ENCODE data around the gene ACBD3.

DNA sequence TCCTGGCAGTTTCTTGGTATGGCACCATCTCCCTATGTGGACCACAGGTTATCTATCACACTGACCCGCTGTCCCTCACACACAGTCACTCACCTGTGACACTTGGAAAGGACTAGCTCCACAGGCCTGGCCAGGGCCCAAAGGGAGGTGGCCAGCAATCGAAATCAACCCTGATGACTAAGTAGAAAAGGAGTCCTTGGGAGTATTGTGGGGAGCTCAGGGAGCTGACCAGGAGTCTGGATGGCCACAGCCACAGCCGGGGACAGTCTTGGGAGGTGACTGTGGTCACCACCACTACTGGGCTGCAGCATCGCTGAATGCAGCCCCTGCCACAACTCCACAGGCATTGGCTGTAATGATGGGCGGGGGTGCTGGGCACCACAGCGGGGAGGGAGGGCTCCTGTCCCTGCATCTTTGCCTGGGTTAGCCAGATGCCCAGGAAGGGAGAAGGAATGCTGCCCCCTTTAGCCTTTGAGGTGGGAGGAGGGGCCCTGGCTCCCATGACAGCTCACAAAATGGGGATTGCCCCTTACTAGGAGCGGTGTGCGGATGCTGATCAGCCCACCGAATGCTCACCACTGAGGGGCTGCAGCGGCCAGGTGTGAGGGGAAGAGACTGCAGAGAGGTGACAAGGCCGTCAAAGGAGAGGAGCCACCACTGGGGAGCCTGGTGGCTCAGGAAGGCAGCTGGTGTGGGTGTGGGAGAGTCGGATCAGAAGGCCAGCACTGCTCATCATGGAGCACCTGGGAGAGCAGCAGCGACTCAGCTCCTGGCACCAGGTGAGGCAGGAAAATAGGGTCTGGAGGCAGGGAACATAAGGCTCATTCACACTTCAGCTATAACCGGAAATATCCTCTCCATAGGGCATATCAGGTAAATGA lies 62.7 kb downstream of the ACBD3 start:
- no peak for TF ChIP-seq ESRRG (CRISPR knock-in tag; IDR thresholded peaks at IDR 0.05)
- no peak for TF ChIP-seq ZFP3 (CRISPR knock-in tag; IDR thresholded peaks at IDR 0.05)
- TF ChIP-seq BACH2 (CRISPR knock-in tag; IDR thresholded peaks at IDR 0.05; ENCODE audit: borderline replicate concordance), result no peak
- no peak for TF ChIP-seq PPARA (CRISPR knock-in tag; IDR thresholded peaks at IDR 0.05; ENCODE audit: borderline replicate concordance)
- TF ChIP-seq CSDC2 (CRISPR knock-in tag; IDR thresholded peaks at IDR 0.05), result no peak
- no peak for TF ChIP-seq RARB (CRISPR knock-in tag; IDR thresholded peaks at IDR 0.05)
- no peak for TF ChIP-seq TCF4 (CRISPR knock-in tag; IDR thresholded peaks at IDR 0.05; ENCODE audit: borderline replicate concordance)
- no peak for TF ChIP-seq SNAI2 (CRISPR knock-in tag; IDR thresholded peaks at IDR 0.05)
- no peak for TF ChIP-seq ZFP30 (CRISPR knock-in tag; IDR thresholded peaks at IDR 0.05)
- TF ChIP-seq, protein P1, sequence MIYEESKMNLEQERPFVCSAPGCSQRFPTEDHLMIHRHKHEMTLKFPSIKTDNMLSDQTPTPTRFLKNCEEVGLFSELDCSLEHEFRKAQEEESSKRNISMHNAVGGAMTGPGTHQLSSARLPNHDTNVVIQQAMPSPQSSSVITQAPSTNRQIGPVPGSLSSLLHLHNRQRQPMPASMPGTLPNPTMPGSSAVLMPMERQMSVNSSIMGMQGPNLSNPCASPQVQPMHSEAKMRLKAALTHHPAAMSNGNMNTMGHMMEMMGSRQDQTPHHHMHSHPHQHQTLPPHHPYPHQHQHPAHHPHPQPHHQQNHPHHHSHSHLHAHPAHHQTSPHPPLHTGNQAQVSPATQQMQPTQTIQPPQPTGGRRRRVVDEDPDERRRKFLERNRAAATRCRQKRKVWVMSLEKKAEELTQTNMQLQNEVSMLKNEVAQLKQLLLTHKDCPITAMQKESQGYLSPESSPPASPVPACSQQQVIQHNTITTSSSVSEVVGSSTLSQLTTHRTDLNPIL (CRISPR knock-in tag; IDR thresholded peaks at IDR 0.05; ENCODE audit: low read depth), result no peak
